Bronchial epithelial cell (primary cell): ENCODE results near the gene AGR2. TPM values are rescaled to one million over a fixed set of nuclear protein-coding genes. Genes with fewer than 3 reads are reported as not detected.

Source experiments
- DNase-seq: peaks from one replicate; pipeline ENCODE4 v3.0.0-alpha.2; 2010; ENCODE audit warnings: low read depth
- FAIRE-seq: peaks from 2 replicates; lab custom pipeline; 2011; peaks lifted over from hg19 to GRCh38; lab: Jason Lieb, UNC
- H3K27me3 ChIP-seq: 2 replicates; pipeline ENCODE4 v1.5.1; 2011; ENCODE audit warnings: low read length; ENCODE audit not compliant: control insufficient read depth, insufficient read depth
- H3K36me3 ChIP-seq: 2 replicates; pipeline ENCODE4 v1.5.1; 2011; ENCODE audit warnings: low read length; ENCODE audit not compliant: control insufficient read depth, insufficient read depth
- H3K4me3 ChIP-seq: 2 replicates; pipeline ENCODE4 v1.5.1; 2011; ENCODE audit warnings: mild to moderate bottlenecking, low read depth, low read length, control low read depth
- total RNA-seq: library from RNA; depleted of rRNA; stranded (reverse); fragments of >200 nt; gene quantifications from 2 replicates; pipeline ENCODE4 v1.2.1, GENCODE V29; 2014
- TF ChIP-seq, protein P1 (sequence below): IDR thresholded peaks from 2 replicates; pipeline ENCODE4 v1.5.1; 2011; ENCODE audit warnings: mild to moderate bottlenecking, moderate library complexity, low read length, control low read depth, inconsistent platforms; ENCODE audit not compliant: insufficient read depth, severe bottlenecking

The AGR2 gene
- total RNA-seq, 1 donor from 2014 or later = 163 TPM

DNA sequence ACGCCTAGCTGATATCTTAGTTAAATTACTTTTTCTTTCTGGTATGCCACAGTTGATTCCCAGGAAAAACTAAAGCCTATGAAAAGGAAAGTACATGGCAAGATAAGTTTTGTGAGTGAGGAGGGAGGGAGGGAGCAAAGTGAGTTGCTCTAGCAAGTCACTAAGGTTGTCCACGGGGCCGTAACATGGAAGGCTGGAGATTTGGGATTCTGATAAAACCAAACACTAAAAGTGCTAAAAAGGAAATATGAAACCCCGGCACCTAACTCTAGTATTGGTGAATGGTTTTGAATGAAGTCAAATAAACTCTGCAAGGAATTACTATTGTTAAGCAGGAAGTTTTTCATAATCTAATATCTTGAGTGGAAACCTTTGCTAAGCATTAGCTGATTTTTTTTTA is 1.7 kb downstream of the AGR2 start:
- peak overlapping the region; percentile 44 for H3K4me3 ChIP-seq
- no peak for FAIRE-seq
- no peaks in the 10 kb centered on the region for H3K27me3 ChIP-seq
- TF ChIP-seq, protein P1, sequence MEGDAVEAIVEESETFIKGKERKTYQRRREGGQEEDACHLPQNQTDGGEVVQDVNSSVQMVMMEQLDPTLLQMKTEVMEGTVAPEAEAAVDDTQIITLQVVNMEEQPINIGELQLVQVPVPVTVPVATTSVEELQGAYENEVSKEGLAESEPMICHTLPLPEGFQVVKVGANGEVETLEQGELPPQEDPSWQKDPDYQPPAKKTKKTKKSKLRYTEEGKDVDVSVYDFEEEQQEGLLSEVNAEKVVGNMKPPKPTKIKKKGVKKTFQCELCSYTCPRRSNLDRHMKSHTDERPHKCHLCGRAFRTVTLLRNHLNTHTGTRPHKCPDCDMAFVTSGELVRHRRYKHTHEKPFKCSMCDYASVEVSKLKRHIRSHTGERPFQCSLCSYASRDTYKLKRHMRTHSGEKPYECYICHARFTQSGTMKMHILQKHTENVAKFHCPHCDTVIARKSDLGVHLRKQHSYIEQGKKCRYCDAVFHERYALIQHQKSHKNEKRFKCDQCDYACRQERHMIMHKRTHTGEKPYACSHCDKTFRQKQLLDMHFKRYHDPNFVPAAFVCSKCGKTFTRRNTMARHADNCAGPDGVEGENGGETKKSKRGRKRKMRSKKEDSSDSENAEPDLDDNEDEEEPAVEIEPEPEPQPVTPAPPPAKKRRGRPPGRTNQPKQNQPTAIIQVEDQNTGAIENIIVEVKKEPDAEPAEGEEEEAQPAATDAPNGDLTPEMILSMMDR = no peak
- H3K36me3 ChIP-seq = peaks cover 5% of the 10 kb centered on the region
- DNase-seq = no peak

DNA sequence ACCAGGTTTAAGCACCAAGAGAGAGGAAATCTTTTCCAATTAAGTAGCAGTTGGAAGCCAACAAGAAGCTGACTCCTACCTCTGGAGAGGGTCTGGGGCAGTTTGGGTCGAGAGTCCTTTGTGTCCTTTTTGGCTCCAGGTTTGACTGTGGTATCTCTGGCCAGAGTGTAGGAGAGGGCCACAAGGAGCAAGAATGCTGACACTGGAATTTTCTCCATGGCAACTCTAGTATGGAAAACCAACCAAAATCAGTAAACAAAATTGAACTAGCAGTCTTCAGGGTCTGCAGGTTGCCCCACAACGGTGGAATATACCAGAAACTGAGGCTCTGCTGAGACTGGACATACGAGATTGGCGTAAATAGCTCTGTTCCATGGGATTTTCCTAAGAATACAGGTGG is 3.2 kb downstream of the AGR2 start:
- peaks cover 7% of the 10 kb centered on the region for H3K36me3 ChIP-seq
- FAIRE-seq (no peak), DNase-seq (no peak)
- no peaks in the 10 kb centered on the region for H3K27me3 ChIP-seq
- TF ChIP-seq, protein P1 = no peak
- no peak overlapping the region for H3K4me3 ChIP-seq

DNA sequence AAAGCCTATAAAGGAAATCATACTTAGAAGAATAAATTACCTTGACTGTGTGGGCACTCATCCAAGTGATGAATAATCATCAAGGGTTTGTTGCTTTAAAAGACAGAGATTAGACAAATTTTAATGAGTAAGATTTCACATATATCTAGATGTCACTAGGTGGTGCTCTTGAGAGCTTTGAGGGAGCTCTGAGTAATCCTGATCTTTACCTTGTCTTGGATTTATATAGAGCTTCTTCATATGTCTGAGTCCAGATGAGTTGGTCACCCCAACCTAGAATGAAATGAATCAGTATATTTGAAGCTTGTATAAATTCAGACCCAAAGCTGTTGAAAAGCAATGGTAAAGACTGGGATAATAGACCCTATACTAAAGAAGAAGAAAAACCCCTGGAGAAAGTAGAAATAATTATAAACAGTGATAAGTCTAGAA is 3.7 kb downstream of the AGR2 start:
- FAIRE-seq (no peak), DNase-seq (peak; percentile 95)
- H3K27me3 ChIP-seq = no peaks in the 10 kb centered on the region
- H3K36me3 ChIP-seq = peaks cover 7% of the 10 kb centered on the region
- no peak overlapping the region for H3K4me3 ChIP-seq
- TF ChIP-seq, protein P1 = peak; percentile 48

DNA sequence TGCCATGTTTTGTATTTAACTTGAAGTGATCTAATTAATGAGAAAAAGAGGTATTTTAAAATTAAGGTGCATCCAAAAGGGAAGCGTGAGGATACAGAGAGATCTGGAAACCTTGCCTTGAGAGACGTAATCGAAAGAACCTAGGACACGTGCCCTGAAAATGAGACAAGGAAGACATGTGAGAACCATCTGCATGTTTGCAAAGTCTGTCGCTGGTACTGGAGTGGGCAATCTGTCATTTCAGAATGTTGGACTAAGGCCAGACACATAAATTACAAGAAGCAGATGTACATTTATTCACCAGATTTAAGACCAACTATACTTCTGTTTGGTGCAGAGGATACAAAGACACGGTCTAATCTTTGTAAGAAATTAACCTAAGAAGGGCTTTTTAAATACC is 9.2 kb downstream of the AGR2 start:
- no peaks in the 10 kb centered on the region for H3K27me3 ChIP-seq
- TF ChIP-seq, protein P1 = no peak
- no peak for FAIRE-seq
- no peak overlapping the region for H3K4me3 ChIP-seq
- no peak for DNase-seq
- H3K36me3 ChIP-seq = peaks cover 13% of the 10 kb centered on the region

DNA sequence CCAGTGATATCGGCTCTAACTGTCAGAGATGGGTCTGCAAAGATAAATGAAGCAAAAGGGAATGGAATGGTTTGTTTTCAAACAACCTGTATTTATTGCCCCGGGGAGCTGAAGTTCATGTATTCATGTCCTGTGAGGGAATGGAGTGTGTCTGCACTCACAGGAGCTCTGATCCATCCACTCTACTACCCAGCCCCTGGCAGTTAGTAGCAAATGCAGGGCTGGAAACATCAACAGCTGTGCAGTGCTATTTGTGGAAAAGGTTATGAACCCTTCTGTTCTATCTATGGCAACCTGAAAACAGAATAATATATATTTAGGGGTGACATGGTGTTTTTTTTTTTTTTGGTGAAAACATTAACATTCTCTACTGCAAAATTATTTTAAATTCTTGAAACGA is 9.8 kb downstream of the AGR2 start:
- TF ChIP-seq, protein P1 = no peak
- no peak for FAIRE-seq
- no peak for DNase-seq
- Histone ChIP-seq H3K4me3 (no peak overlapping the region), H3K36me3 (peaks cover 12% of the 10 kb centered on the region), H3K27me3 (no peaks in the 10 kb centered on the region)

DNA sequence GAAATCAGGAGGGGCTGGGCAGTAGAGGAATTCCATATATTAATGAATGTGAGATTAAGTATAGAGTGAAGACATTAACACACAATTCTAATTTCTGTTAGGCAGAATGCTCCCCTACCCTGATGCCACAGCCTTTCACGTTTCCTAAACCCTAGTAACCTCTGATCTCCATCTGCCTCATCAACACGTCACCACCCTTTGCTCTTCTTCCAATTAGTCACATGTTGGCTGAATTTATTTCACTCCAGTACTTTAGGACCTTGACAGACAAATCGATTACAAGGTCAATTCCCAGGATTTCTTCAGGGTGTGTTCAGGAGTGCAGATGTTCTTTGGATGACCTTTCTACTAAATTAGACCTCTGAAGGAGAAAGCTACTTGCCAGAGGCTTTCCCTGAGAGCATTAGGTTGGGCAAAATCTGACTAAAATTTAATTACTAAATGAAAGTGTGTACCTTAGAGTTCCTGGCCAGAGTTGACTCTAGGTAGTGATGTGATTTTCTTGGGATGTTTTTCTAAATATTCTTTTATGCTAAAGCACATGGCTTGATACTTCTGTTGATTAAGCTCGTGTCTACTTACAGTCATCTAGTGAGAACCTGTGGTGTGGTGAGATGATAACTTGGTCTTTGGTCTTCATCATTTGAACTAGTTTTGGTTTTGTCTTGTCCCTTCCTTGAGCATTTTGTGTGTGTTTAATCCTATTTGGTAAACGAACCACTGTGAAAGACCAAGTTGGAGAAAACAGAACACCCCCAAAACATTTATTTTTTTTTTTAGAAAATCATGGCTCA is 12.7 kb downstream of the AGR2 start:
- peaks cover 6% of the 10 kb centered on the region for H3K36me3 ChIP-seq
- DNase-seq (no peak), FAIRE-seq (no peak)
- TF ChIP-seq, protein P1 = no peak
- H3K27me3 ChIP-seq = no peaks in the 10 kb centered on the region
- no peak overlapping the region for H3K4me3 ChIP-seq
